ENCODE measurements around the gene MAST4.

The MAST4 gene

GRCh38 chr5:66824476-66824875, 228.3 kb downstream of the MAST4 start:
- H3K4me3 ChIP-seq (ENCODE audit: low read depth, low read length): no peak overlapping the region
- no peak for DNase-seq (ENCODE audit: low read depth)

- H3K4me3 ChIP-seq (ENCODE audit: low read depth, low read length): no peak overlapping the region
- no peak for DNase-seq (ENCODE audit: low read depth)
These were observed 230.1 kb downstream of the MAST4 start for GRCh38 chr5:66826263-66826662.

- H3K4me3 ChIP-seq (ENCODE audit: low read depth, low read length): no peak overlapping the region
- no peak for DNase-seq (ENCODE audit: low read depth)
These were observed 230.5 kb downstream of the MAST4 start for GRCh38 chr5:66826696-66827095.

- DNase-seq (ENCODE audit: low read depth): no peak
- H3K4me3 ChIP-seq (ENCODE audit: low read depth, low read length): peak overlapping the region; percentile 55
These were observed 231.9 kb downstream of the MAST4 start for GRCh38 chr5:66828046-66828547.

- peak overlapping the region; percentile 55 for H3K4me3 ChIP-seq (ENCODE audit: low read depth, low read length)
- DNase-seq (ENCODE audit: low read depth): peak; percentile 47
These were observed 232.6 kb downstream of the MAST4 start for GRCh38 chr5:66828548-66829357.

- peak overlapping the region; percentile 55 for H3K4me3 ChIP-seq (ENCODE audit: low read depth, low read length)
- DNase-seq (ENCODE audit: low read depth): no peak
These were observed 233.1 kb downstream of the MAST4 start for GRCh38 chr5:66829358-66829674.

- DNase-seq (ENCODE audit: low read depth): no peak
- peak overlapping the region; percentile 8 for H3K4me3 ChIP-seq (ENCODE audit: low read depth, low read length)
These were observed 233.6 kb downstream of the MAST4 start for GRCh38 chr5:66829826-66830225.

- DNase-seq (ENCODE audit: low read depth): no peak
- H3K4me3 ChIP-seq (ENCODE audit: low read depth, low read length): no peak overlapping the region
These were observed 234.4 kb downstream of the MAST4 start for GRCh38 chr5:66830636-66831035.

GRCh38 chr5:66839636-66840185, 243.5 kb downstream of the MAST4 start:
- no peak overlapping the region for H3K4me3 ChIP-seq (ENCODE audit: low read depth, low read length)
- DNase-seq (ENCODE audit: low read depth): no peak

GRCh38 chr5:66840511-66841013, 244.4 kb downstream of the MAST4 start:
- peak; percentile 8 for DNase-seq (ENCODE audit: low read depth)
- H3K4me3 ChIP-seq (ENCODE audit: low read depth, low read length): no peak overlapping the region

- DNase-seq (ENCODE audit: low read depth): no peak
These were observed 245.1 kb downstream of the MAST4 start for GRCh38 chr5:66841264-66841663.

GRCh38 chr5:66842540-66842939, 246.3 kb downstream of the MAST4 start:
- H3K4me3 ChIP-seq (ENCODE audit: low read depth, low read length): no peak overlapping the region
- no peak for DNase-seq (ENCODE audit: low read depth)

More at GRCh38 chr5:66841264-66841663, 245.1 kb downstream of the MAST4 start:
- no peak overlapping the region for H3K4me3 ChIP-seq (ENCODE audit: low read depth, low read length)

- no peak overlapping the region for H3K4me3 ChIP-seq (ENCODE audit: low read depth, low read length)
- DNase-seq (ENCODE audit: low read depth): no peak
These were observed 246.9 kb downstream of the MAST4 start for GRCh38 chr5:66843065-66843464.

- peak; percentile 71 for DNase-seq (ENCODE audit: low read depth)
- no peak overlapping the region for H3K4me3 ChIP-seq (ENCODE audit: low read depth, low read length)
These were observed 252.8 kb downstream of the MAST4 start for GRCh38 chr5:66848749-66849641.

GRCh38 chr5:66849803-66850202, 253.6 kb downstream of the MAST4 start:
- DNase-seq (ENCODE audit: low read depth): peak; percentile 60
- H3K4me3 ChIP-seq (ENCODE audit: low read depth, low read length): no peak overlapping the region

GRCh38 chr5:66850354-66851075, 254.3 kb downstream of the MAST4 start:
- peak; percentile 55 for DNase-seq (ENCODE audit: low read depth)
- H3K4me3 ChIP-seq (ENCODE audit: low read depth, low read length): no peak overlapping the region

GRCh38 chr5:66851306-66851705, 255.1 kb downstream of the MAST4 start:
- no peak for DNase-seq (ENCODE audit: low read depth)
- H3K4me3 ChIP-seq (ENCODE audit: low read depth, low read length): no peak overlapping the region

- H3K4me3 ChIP-seq (ENCODE audit: low read depth, low read length): no peak overlapping the region
- no peak for DNase-seq (ENCODE audit: low read depth)
These were observed 258.2 kb downstream of the MAST4 start for GRCh38 chr5:66854416-66854815.

- DNase-seq (ENCODE audit: low read depth): no peak
- H3K4me3 ChIP-seq (ENCODE audit: low read depth, low read length): no peak overlapping the region
These were observed 260.0 kb downstream of the MAST4 start for GRCh38 chr5:66856041-66856805.
